Suppressor macrophage (primary cell): ENCODE results near the gene CELF4.

ENCODE experiments used
- DNase-seq, 4 experiments: peaks; one replicate each; pipeline ENCODE4 v3.0.0-alpha.2; 2020 to 2022

CELF4 gene

DNA sequence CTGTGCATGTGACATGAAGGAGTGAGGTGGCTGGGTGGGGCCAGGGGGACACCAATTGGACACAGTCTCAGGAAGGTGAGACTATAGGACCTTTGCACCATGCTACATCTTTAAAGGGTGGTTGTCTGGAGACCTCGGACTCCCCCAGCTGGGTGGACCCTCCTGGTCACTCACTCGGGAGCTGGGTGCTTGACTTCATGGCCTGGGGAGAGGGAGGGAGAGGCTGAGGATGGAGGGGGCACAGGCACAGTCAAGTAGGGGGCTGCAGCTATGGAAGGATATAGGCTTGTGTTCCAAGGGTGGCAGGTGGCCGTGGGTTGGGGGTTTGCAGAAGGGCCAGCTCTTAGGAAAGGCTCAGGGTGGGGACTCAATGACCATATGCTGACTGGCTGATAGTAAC, 7.1 kb upstream of the CELF4 start:
- no peak for DNase-seq

DNA sequence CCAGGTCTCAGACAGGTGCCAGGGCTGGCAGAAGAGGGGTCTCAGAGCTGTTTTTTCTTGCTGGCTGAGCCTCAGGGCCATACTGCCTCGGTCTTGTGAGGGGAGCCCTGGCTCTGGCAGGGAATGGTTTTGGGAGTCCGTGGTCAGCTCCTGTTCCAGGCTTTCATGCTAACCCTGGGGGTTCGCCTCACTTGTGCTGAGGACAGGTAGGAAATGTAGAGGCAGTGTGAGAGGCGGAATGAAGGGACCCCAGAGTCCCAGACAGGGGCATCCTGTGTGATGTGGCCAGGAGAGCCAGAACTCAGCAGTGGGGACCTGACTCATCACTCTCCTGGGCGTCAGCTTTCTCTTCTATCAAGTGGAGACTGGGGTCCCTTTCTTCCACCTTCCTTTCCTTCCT, 5.7 kb upstream of the CELF4 start:
- DNase-seq: no peak

DNA sequence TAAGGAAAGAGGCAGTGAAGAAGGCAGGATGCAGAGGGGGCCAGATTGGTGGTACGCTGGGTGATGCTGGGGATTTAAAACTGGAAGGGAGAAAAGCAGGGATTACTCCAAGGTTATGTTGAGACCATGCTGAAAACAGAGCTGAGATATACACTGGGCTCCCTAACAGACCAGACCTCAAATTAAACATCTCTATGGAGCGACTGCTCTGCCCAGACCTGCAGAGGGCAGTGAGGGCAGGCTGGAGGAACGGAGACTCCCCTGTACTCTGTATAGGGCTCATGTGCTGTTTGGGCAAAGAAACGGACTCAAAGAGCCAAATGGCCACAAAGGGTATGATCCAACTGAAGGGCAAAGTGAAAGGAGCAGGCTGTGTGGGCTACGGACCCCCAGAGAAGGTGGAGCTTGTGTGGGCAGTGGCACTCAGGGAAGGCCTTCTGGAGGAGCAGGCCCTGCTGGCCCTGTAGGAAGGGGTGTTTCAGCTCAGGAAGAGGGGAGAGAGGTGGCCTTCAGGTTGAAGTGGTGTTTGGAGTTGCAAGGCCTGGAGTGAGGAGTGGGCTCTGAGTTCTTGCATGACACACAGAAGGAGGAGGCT, 4.8 kb upstream of the CELF4 start:
- no peak for DNase-seq

DNA sequence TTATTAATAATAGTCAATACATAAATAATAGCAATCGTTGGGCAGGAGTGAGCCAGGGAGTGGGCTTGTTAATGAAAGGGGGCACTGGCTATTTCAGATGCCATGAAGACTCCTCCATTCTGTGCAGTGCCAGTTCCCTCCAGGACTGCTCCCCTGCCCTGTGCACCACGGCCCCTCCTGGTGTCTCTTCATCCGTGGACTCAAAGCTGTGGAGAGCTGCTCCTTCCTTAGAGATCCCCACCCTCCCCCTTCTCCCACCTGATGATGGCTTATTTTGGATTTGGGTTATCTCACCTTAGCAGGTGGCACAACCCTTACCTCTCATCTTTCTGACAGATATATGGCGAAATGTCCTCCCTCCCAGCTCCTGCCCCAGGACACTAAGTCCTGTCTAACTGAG, 3.1 kb upstream of the CELF4 start:
- DNase-seq: no peak

DNA sequence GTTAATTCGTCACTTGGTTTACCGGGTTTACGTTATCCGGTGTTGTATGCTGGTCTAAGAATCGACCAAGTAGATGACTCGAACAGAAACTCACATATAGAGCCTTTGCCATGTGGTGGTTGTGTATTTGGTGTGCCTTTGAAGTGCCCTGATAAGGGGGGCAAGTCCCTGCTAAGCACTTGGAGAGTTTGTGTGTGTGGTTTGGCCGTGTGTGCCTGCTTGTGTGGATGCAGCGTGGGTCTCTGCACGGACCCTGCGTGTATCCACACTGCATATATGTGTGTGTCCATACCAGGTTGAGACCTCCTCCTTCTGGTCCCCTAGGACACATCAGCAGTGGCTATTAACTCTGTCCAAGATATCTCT, 2.4 kb upstream of the CELF4 start:
- no peak for DNase-seq

DNA sequence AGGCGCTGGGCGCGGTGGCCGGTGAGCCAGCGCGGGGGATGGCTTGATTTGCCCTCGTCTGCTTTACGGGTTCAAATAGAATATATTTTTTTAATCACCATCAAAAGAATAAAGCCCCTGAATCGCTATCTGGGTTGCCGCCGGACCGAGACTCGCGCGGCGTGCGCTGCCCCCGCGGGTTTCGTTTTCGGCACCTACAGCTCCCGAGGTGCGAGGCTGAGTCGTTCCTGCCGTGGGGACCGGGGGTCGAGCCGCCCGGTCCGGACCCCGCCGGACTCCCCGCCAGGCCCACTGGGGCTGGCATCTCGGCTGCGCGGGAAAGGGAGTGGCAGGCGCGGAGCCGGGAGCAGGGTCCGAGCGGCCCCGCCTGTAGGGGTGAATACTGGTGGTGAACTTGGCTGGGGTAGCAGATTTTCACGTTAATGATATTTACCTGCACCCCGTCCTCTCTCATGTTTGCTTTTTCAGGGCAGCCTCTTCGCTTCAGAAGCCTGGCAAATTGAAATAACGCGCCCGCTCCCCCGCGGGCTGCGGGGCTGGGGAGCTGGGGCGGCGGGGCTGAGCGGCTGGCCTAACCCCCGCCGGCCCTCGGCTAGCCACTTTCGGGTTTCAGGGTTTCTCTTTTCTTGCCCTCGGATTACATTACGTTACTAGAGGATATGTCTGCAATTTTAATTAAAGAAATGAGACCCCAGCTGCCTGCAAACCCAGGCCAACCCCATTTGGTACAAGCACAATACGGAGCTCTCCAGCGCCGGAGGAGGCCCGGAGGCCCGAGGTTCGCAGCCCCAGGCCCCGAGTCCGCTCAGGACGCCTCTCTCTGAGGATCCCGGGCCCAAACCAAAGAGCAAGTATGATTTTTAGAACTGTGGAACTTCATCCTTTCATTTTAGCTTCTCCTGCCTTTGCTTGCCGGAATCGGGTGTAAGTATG, 1.7 kb upstream of the CELF4 start:
- DNase-seq: no peak

DNA sequence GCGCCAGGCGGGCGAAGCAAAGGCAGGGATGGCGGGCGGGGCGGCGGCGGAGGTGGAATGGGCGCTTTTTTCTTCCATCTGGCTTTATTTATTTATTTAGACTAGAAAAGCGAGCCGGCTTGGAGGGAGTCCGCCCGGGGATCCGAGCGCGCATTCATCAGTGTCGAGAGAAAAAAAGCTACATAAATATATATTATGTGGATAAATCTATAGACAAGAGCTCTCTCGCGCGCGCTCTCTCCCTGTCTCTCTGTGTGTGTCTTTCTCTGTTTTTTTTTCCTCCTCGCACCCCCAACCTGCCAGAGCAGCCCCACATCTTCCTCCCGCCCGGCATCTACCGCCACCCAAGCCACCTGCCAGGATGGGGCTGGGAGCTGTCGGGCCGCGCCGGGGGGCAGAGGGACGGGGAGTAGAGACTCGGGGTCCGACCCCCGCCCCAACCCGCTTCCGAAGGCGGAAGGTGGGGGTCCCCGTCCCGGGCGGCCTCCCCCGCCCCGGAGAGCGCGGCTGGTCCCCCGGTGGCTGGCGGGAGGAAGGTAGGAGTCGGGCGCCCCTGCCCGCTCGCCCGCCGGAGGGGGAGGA, 972 bp upstream of the CELF4 start:
- no peak for DNase-seq

DNA sequence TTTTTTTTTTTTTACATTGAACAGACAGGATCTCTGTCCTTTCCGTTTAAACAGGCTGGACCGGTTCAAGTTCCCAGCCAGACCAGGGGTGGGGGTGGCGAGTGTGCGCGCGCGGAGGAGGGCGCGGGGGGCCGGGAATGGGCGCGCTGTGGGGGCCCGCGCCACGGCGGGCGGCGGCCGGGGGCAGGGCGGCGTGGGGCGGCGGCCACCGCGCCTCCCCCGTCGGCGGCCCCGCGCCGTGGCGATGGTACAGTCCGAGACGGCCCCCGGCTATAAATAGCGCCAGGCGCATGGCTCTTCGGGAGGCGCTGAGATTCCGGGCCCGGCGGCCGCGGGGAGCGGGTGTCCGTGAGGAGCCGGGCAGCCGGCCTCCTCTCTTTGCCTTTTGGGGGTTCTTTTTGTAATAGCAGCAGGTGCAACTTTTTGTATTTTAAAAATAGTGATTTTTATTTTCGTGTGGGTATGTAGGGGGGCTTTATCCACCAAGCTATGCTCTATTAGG, 430 bp upstream of the CELF4 start:
- DNase-seq: peak; percentile 7 to 47 (median 18)

DNA sequence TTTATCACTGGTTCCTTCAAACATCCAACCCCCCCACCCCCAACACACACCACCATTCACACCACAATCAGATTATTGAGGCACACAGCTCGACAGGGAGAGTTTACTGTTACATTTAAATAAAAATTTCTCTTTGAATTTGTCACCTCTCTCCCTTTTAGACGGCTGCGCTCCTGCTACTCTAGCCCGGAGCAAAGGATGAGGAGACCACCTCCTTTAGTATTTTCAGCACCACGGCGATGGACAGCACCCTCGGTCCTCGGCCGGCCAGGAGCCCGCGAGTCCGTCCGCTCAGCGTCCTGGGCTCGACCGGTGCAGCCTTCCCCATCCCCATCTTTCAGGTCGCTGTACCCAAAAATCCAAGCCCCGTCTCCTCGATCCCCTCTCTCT, 892 bp downstream of the CELF4 start:
- DNase-seq: peak in 3 of 4 experiments; percentile 5 to 31 (median 10)

DNA sequence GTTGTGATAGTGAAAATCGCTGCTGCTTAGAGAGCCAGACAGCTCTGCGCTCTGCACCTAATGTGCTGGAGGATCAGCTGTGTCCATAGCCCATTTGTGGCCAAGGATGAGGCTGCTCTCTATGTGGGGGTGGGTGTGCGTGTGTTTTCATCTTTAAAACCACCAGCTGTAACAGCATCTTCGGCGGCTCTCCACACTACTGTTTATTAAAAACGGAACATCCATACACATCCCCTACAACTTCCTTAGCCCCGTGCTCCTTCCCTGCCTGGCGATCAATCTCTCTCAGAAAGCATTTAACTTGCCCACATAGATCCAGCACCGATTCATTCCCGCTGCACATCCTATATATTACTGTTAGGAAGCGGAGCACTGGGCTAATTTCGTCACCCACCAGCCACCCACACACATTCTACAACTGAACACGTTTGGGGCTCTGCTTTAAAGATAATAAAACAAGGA, 1.6 kb downstream of the CELF4 start:
- DNase-seq: no peak

DNA sequence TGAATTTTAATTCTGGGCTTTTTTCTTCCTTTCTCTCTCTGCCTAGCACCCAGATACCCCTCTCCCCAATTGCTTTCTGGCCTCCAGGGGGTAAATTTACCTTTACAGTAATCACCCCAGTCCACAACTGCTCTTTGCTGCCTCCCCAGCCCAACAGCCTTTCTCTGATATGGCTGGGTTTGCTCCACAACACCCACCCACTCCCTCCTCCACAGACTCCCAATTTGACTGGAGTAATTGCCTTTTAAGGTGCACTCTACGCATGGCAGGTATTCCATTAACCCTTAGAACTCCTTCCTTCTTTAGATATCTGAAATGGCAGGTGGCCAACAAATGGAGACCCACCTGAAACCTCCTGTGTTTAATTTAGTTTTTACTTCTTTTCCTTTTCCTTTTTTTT, 3.6 kb downstream of the CELF4 start:
- no peak for DNase-seq

DNA sequence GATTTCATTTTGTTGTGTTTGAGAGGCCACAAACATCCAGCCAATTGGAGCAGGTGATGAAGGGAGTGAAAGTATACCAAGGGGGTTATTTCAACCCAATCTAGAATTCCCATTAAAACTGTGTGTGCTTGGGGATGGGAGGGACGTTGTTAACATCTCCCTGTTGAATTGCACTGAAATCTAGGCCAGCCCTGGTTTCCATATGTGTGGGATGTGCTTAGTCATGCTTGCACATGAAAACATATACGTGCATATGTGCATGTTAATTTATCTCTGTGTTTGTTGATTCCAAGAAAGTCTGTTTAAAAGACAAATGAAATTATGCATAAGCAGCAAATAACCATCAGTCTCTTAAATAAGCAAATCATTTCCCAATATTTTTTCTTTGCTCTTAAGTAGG, 5.6 kb downstream of the CELF4 start:
- DNase-seq: no peak

DNA sequence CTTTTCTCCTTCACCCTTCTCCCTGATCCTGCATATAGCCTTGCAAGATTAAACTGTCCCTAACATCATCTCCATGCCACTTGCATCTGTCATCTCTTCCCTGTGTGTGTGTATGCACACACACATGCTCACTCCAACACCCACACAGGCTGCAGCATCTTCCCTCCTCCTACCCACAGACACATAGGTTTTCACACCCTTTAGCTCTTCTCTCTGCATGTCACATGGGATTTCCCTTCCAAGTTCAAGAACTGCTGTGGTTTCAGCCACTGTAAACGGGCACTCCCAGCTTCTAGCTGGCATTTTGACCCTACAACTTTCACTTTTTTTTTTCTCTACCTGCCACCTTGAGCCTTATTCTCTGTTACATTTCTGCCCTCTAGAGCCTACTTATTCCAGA, 6.4 kb downstream of the CELF4 start:
- no peak for DNase-seq

DNA sequence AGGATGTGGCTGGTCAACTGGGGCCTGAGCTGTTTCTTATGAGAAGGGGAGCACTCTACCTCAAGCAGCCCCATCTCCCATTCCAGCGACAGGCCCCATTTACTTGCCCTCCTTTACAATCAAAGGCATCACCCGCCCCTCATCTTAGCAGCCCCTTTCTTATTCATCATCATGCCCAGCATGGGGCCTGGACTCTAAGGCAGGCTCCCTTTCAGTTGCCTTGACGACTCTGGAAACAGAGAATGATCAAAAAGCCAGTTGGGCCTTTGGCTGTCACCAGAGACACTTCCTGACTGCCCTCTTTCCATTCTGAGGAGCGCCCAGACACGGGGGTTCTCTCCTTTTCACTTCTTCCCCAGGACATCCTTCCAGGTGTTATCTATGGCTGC, 11.2 kb downstream of the CELF4 start:
- DNase-seq: no peak

DNA sequence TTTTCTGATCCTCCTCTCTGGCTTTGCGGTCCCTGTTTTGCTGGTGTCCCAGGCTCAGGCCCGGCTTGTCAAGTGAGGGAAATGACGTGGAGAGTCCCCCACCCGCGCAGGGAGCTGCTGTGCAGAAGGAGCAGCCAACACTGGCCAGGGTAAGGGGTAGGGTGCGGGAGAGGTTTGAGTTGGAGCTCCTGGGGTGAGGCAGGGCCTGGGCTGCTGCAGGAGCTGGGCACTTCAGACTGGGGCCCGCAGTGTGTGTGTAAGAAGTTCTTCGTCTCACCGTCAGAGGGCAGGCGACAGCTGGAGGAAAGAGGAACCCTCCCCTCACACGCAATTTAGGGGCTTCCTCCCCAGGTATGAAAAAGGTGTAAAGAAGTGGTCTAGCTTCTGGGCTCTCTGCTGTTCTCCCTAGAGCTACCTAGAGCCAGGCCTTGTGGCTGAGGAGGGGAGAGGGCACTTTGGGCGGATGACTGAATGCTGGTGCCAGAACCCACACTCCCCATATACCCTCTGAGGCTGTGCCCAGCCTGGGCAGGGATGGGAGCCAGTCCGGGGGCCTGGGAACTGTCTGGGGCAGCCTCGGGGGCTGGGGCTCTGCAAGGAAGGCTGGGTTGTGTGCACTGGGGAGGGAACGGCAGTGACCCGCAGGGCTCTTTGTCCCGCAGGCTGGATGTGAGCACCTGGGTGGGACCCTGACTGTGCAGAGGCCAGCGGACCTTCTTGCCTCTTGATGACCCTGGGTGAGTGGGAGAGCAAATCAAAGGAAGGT, 11.8 kb downstream of the CELF4 start:
- no peak for DNase-seq

DNA sequence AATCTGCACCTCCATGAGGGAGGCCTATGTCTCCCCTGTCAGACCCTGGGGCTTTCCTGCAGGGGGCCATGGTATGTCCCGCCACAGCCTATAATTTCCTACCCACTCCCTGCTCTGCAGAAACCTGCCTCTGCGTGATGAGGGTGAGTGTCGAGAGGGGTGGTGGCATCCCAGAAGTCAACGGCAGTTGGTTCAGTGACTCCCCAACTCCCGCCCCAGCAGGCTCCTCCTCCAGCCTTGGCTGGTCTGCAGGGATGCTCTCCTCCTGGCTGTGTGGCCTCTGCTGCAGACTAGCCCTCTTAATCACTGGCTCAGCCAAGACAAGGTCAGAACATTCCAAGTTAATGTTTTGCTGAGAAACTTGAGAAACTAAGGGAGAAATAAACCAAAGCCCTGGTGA, 13.3 kb downstream of the CELF4 start:
- DNase-seq: no peak

DNA sequence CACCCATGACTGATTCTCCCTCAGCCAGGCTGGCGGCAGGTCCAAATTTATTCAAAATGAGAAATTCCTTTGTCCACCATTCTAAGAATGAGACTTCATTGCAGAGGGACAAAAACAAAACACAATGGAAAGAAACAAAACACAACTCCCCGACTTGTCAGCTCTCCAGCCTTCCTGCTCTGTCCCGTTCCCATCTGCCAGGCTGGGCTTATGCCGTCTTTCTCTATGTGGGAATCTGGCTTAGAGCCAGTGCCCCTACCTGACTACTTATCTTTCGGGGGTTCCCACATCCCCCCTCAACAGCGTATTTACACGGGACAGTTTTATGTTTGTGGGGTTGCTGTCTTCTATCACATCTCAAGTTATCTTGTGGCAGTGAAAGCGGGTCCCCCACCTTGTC, 13.8 kb downstream of the CELF4 start:
- DNase-seq: no peak

DNA sequence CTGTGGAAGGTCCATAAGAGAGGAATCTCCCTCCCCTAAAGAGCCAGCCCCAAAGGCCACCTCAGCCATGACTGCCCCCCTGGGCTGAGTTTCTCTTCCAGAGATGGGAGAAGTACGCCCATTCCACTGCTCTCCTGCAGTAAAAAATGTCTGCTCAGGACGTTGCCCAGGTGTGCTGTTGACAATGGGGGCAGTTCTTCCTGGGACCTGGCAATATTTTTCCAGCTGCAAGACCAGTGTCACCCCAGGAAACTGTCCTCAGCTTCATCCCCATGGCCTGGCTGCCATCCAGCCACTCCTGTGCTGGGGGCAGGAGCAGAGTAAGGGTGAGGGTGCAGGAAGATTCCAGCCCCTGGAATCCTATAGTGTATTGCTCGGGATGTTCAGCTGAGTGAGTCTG, 14.3 kb downstream of the CELF4 start:
- DNase-seq: no peak

DNA sequence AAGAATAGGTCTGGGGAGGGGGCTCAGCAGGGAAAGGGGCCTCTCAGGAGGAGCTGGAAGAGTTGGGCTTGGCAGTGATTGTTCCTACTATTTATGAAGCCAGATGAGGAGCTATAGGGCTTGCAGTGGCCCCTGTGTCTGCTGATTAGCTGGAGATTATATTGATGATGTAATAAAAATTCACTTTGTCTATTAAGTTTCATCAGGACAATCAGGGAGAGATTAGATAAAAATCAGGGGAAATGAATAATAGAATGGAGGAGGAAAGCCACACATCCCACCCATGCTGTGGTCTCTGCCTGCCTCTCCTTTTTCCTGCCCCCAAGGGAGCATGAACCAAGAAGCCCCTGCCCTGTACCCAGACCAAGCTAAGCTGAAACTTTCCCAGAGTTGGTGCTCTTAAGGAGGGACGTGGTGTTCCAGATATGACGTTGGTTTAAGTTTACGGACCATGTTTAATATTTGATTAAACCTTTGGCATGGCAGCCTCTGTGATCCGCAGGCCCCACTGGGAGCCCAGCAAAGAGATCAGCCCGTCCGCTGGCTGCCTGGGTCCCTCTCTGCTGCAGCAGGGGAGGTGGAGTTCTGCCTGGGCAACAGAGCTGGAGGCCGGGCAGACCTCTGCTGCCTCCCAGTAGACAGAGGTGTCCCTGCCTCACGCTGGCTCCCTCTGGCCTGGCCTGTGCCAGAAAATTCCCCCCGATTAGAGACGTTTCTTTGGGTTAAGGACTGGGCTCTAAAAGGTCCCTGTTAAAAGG, 15.3 kb downstream of the CELF4 start:
- no peak for DNase-seq

DNA sequence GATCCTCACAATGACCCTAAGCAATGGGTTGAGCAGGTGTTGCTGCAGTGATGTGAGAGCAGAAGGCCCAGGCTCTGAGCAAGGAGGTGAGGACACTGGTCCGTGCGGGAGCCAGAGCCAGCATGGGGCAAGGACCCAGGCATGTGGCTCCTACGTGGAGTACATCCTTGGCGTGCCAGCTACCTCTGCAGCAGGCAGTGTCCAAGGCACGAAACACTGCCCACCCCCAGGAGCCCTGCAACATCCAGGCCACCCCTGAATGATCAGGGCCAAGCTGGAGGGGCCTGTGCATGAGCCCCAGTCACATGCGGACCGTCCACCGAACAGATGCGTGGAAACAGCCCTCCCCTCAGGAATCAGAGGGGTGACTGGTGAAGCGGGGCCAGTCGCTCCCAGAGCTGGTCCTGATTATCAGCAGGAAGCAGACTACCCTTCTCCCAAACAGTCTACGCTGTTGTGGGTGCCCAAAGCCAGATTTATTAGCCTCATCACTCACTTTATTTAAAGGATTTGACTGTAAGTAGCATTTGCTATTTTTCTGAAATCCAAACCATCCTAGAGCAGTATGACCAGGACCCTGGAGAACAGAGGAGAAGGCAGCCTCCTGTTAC, 16.8 kb downstream of the CELF4 start:
- no peak for DNase-seq

DNA sequence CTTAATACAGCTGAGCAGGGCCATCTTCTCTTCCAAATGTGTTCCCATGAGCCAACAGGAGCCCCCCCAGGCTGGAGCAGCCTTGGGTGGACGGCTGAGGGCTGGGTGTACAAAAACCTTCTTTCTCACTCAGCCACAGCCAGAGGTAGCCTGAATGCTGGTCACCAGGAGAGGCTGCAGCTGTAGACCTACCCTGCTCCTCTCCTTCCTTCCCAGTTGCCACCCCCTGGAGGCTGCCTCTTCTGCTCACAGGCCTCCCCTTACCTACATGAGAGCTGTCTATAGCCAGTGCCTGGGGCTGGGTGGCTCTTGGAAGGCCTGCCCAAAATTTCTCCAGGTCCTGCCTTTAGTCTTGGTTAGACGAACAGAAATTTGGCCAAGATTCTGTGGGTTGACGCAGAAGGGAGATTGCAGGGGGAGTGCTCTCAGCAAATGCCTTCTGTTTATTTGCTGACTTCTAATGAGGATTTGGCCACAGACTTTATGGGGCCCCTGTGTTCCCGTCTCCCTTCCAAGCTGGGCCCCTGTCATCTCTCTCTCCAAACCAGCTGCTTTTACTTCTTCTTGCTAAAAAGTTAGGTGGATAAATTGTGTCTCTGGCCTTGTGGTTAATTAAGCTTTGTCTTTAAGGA, 18.3 kb downstream of the CELF4 start:
- no peak for DNase-seq
